Endothelial cell of umbilical vein (primary cell): ENCODE data around the gene SGF29. TPM values are rescaled to one million over a fixed set of nuclear protein-coding genes. Genes with fewer than 3 reads are reported as not detected.

ENCODE experiments used
- BruUV-seq: library from RNA; stranded (reverse); fragments of 400-500 nt; replicated peaks from 2 replicates; lab custom pipeline; 2021; lab: Mats Ljungman, UMichigan
- CTCF ChIA-PET: fragments of 300-600, 350-600 bp; sonication (Branson Sonifier 250); formaldehyde crosslinking; loops from one replicate; lab custom pipeline; 2021; ENCODE audit warnings: antibody characterized with exemption, inconsistent platforms; lab: Charles Lee
- POLR2A ChIA-PET: fragments of 300-600, 350-600 bp; sonication (Branson Sonifier 250); formaldehyde crosslinking; loops from one replicate; lab custom pipeline; 2021; ENCODE audit warnings: antibody characterized with exemption, inconsistent platforms; lab: Charles Lee
- DNase-seq: peaks from one replicate; pipeline ENCODE4 v3.0.0-alpha.2; 2011; ENCODE audit warnings: low read depth, low spot score
- FAIRE-seq: peaks from 2 replicates; lab custom pipeline; 2011; peaks lifted over from hg19 to GRCh38; lab: Jason Lieb, UNC
- H2AFZ ChIP-seq: 2 replicates; pipeline ENCODE4 v1.6.0; 2012; ENCODE audit warnings: low read depth, low read length, control low read depth, inconsistent platforms
- H3K27ac ChIP-seq: 2 replicates; pipeline ENCODE4 v1.5.1; 2011; ENCODE audit warnings: low read depth, mild to moderate bottlenecking, control low read depth, low read length, moderate library complexity; ENCODE audit not compliant: insufficient read depth
- H3K27me3 ChIP-seq, 2 experiments: 2 replicates each; pipeline versions ENCODE4 v1.6.0 to v1.6.1; 2011; ENCODE audit warnings: low read length in 2 of 2, mixed read lengths in 1 of 2; ENCODE audit not compliant: control insufficient read depth in 2 of 2, insufficient read depth in 2 of 2
- H3K36me3 ChIP-seq, 2 experiments: 2 replicates in 1 of 2; 3 replicates in 1 of 2; pipeline ENCODE4 v1.5.1; 2011; ENCODE audit warnings: low read length in 2 of 2, mild to moderate bottlenecking in 1 of 2, moderate library complexity in 1 of 2; ENCODE audit not compliant: control insufficient read depth in 2 of 2, insufficient read depth in 2 of 2; ENCODE audit errors: extremely low read depth in 1 of 2
- H3K4me1 ChIP-seq: 3 replicates; pipeline ENCODE4 v1.5.1; 2011; ENCODE audit warnings: mild to moderate bottlenecking, low read length; ENCODE audit not compliant: control insufficient read depth, insufficient read depth; ENCODE audit errors: extremely low read depth
- H3K4me2 ChIP-seq: 2 replicates; pipeline ENCODE4 v1.6.1; 2011; ENCODE audit warnings: low read length, control low read depth, mixed read lengths; ENCODE audit not compliant: insufficient read depth
- H3K4me3 ChIP-seq, 3 experiments: fragments of 200-600 bp in 1 of 3; sonication (generic), shearing (Covaris generic) in 1 of 3; replicated peaks in 1 of 3; 2 replicates each; pipeline ENCODE4 v1.5.1; 2011 to 2016; ENCODE audit warnings: control low read depth in 3 of 3, low read length in 3 of 3, mild to moderate bottlenecking in 2 of 3, inconsistent platforms in 1 of 3, low read depth in 1 of 3, moderate library complexity in 1 of 3; ENCODE audit not compliant: insufficient read depth in 1 of 3
- H3K79me2 ChIP-seq: 2 replicates; pipeline ENCODE4 v1.6.0; 2012; ENCODE audit warnings: low read length, inconsistent platforms; ENCODE audit not compliant: control insufficient read depth, insufficient read depth
- H3K9ac ChIP-seq: replicated peaks from 2 replicates; pipeline ENCODE3; 2011; ENCODE audit warnings: low read length, control low read depth; ENCODE audit not compliant: insufficient read depth; ENCODE audit errors: extremely low read depth
- H3K9me1 ChIP-seq: replicated peaks from 3 replicates; pipeline ENCODE4 v1.6.0; 2011; ENCODE audit warnings: mild to moderate bottlenecking, low read length; ENCODE audit not compliant: control insufficient read depth, insufficient read depth; ENCODE audit errors: extremely low read depth
- H3K9me3 ChIP-seq: replicated peaks from 2 replicates; pipeline ENCODE4 v1.5.1; 2012; ENCODE audit warnings: low read length, inconsistent platforms; ENCODE audit not compliant: control insufficient read depth, insufficient read depth
- H4K20me1 ChIP-seq: replicated peaks from 2 replicates; pipeline ENCODE3; 2011; ENCODE audit warnings: mild to moderate bottlenecking, low read length; ENCODE audit not compliant: control insufficient read depth, insufficient read depth; ENCODE audit errors: extremely low read depth
- EZH2 ChIP-seq: IDR thresholded peaks from 2 replicates; pipeline ENCODE4 v1.6.1; 2012; ENCODE audit warnings: borderline replicate concordance, low read depth, mild to moderate bottlenecking, moderate library complexity, low read length, inconsistent platforms; ENCODE audit not compliant: severe bottlenecking
- FOS ChIP-seq: IDR thresholded peaks from 2 replicates; pipeline ENCODE4 v1.6.1; 2011; ENCODE audit warnings: mild to moderate bottlenecking, low read length, moderate library complexity, borderline replicate concordance; ENCODE audit not compliant: insufficient read depth
- GATA2 ChIP-seq: IDR thresholded peaks from 2 replicates; pipeline ENCODE4 v1.7.0; 2011; ENCODE audit warnings: low read depth, mild to moderate bottlenecking, moderate library complexity, mixed read lengths, low read length; ENCODE audit not compliant: insufficient read length, insufficient read depth
- JUN ChIP-seq: IDR thresholded peaks from 2 replicates; pipeline ENCODE4 v1.6.1; 2011; ENCODE audit warnings: borderline replicate concordance, low read depth; ENCODE audit not compliant: insufficient read length, insufficient read depth
- MYC ChIP-seq: IDR thresholded peaks from one replicate; pipeline ENCODE4 v1.6.1; 2011; ENCODE audit warnings: mild to moderate bottlenecking, low read depth, low read length
- POLR2A ChIP-seq: IDR thresholded peaks from 2 replicates; pipeline ENCODE4 v1.6.1; 2012; ENCODE audit warnings: low read depth, mild to moderate bottlenecking, control low read depth, low read length
- POLR2AphosphoS5 ChIP-seq: IDR thresholded peaks from 2 replicates; pipeline ENCODE4 v1.6.1; 2012; ENCODE audit warnings: low read depth, mild to moderate bottlenecking, control low read depth, low read length, moderate library complexity; ENCODE audit not compliant: insufficient read depth
- dilution Hi-C: fragments of 300-500 bp; cut with MboI; formaldehyde crosslinking; loops from one replicate; pipeline ENCODE4 v1.15.0; 2019; ENCODE audit warnings: low sequenced_read_pairs; ENCODE audit not compliant: extremely low pct_ligation_motif_present
- intact Hi-C: fragments of 100-400 bp; cut with micrococcal nuclease; formaldehyde crosslinking; loops from one replicate; pipeline ENCODE4 v1.10.0; 2022
- polyA plus RNA-seq, 4 experiments: library from polyadenylated mRNA; depleted of rRNA in 3 of 4; stranded (reverse) in 3 of 4; unstranded in 1 of 4; fragments of >200 nt; gene quantifications; 2 replicates each; pipeline versions ENCODE4 v1.2.1 to v1.2.3, GENCODE V29; 2011 to 2012; ENCODE audit warnings: missing spikeins in 1 of 4
- total RNA-seq: library from RNA; stranded (reverse); gene quantifications from 2 replicates; pipeline ENCODE4 v1.2.3, GENCODE V29; 2021
- TF ChIP-seq, protein P1 (sequence below): IDR thresholded peaks from 2 replicates; pipeline ENCODE4 v1.6.1; 2011; ENCODE audit not compliant: insufficient read depth, insufficient read length
- TF ChIP-seq, protein P2 (sequence below), 2 donors: IDR thresholded peaks; 1 replicate in 1 of 2; 2 replicates in 1 of 2; pipeline ENCODE4 v1.5.1; 2011; ENCODE audit warnings: low read length in 2 of 2, mild to moderate bottlenecking in 2 of 2, moderate library complexity in 2 of 2, control low read depth in 1 of 2, inconsistent platforms in 1 of 2, low read depth in 1 of 2; ENCODE audit not compliant: insufficient read depth in 1 of 2; ENCODE audit errors: extremely low read depth in 1 of 2

Gene SGF29
- total and polyA plus RNA-seq, 2 donors (not counting 3 experiments of a cell fraction or from before 2014, with no cell fraction given): 3.4 to 12.0 TPM

DNA sequence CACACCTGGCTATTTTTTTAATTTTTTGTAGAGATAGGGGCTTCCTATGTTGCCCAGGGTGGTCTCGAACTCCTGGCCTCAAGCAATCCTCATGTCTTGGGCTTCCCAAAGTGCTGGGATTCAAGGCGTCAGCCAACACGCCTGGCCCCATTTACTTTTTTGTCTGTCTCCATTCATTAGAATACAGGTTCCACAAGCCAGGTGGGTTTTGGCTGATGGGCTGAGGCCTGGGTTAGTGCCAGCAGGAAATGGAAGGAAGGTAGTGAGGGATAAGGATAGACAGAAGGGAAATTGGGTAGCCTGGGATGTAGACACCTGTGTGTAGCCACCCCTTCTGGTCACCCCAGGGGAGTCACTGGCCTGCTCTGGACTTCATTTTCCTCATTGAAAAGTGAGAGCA, 42.7 kb upstream of the SGF29 start:
- POLR2A ChIA-PET: no interaction called here
- H3K27ac ChIP-seq: no peak overlapping the region

More for the DNA sequence above, 42.7 kb upstream of the SGF29 start:
- dilution Hi-C loops (no loop called here), intact Hi-C loops (no loop called here)
- no peak overlapping the region for H3K9ac ChIP-seq
- FAIRE-seq (no peak), DNase-seq (no peak)
- no peak for TF ChIP-seq MYC
- no peak for TF ChIP-seq POLR2AphosphoS5
- no peak for TF ChIP-seq FOS
- TF ChIP-seq, protein P1, sequence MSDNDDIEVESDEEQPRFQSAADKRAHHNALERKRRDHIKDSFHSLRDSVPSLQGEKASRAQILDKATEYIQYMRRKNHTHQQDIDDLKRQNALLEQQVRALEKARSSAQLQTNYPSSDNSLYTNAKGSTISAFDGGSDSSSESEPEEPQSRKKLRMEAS: no peak
- no peak for TF ChIP-seq POLR2A
- no peak for TF ChIP-seq EZH2
- TF ChIP-seq, protein P2, sequence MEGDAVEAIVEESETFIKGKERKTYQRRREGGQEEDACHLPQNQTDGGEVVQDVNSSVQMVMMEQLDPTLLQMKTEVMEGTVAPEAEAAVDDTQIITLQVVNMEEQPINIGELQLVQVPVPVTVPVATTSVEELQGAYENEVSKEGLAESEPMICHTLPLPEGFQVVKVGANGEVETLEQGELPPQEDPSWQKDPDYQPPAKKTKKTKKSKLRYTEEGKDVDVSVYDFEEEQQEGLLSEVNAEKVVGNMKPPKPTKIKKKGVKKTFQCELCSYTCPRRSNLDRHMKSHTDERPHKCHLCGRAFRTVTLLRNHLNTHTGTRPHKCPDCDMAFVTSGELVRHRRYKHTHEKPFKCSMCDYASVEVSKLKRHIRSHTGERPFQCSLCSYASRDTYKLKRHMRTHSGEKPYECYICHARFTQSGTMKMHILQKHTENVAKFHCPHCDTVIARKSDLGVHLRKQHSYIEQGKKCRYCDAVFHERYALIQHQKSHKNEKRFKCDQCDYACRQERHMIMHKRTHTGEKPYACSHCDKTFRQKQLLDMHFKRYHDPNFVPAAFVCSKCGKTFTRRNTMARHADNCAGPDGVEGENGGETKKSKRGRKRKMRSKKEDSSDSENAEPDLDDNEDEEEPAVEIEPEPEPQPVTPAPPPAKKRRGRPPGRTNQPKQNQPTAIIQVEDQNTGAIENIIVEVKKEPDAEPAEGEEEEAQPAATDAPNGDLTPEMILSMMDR (IDR thresholded peaks at IDR 0.05; ENCODE audit: extremely low read depth in 1 of 2, insufficient read depth in 1 of 2, low read depth in 1 of 2, low read length in 2 of 2): no peak
- no peak for TF ChIP-seq GATA2
- TF ChIP-seq JUN: no peak
- H3K9me1 ChIP-seq: no peaks in the 10 kb centered on the region
- no TSS peak for BruUV-seq
- CTCF ChIA-PET: no interaction called here
- no peak overlapping the region for H2AFZ ChIP-seq
- no peaks in the 10 kb centered on the region for H3K9me3 ChIP-seq
- no peak overlapping the region for H3K4me3 ChIP-seq
- no peaks in the 10 kb centered on the region for H3K27me3 ChIP-seq
- no peak overlapping the region for H3K4me2 ChIP-seq
- no peaks in the 10 kb centered on the region for H3K36me3 ChIP-seq
- no peaks in the 10 kb centered on the region for H3K79me2 ChIP-seq
- H4K20me1 ChIP-seq: no peaks in the 10 kb centered on the region
- H3K4me1 ChIP-seq: no peaks in the 10 kb centered on the region
